ENCODE data around the gene TUBD1. TPM values are rescaled to one million over a fixed set of nuclear protein-coding genes. Genes with fewer than 3 reads are reported as not detected.
"Not testable (repeated sequence)": the region's sequence is repeated elsewhere in the genome, so short reads cannot be mapped to it uniquely, and the experiment has no call there.

TUBD1 gene
- polyA plus RNA-seq, 3 donors: 2.9 to 7.3 (median 3.9) TPM

DNA sequence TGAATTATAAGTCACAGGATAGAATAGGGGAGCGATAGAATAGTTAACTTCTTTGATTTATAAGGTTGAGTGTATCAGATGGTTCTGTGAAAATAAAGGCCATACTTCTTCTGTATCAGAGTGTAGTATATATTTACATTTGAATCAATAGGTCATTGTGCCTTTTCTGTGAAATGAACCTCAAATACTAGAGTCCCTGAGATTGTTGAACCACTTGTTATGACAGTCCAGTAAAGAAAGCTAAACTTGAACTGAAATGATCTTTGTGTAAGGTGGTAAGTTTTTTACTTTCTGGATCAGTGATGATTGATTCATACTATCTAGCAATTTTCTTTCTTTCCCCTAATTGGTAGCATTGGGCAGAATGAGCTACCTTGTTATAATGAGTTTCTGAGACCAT is 40.6 kb upstream of the TUBD1 start:
- H4K20me1 ChIP-seq (ENCODE audit: insufficient read depth, low read length); H3K9me3 ChIP-seq (replicated peaks in 1 of 2; ENCODE audit: control insufficient read depth in 1 of 2, insufficient read depth in 1 of 2, low read length in 2 of 2); H2AFZ ChIP-seq (ENCODE audit: insufficient read depth, low read depth, low read length, poor library complexity, severe bottlenecking); H3K4me3 Mint-ChIP-seq; H3K4me3 ChIP-seq (replicated peaks in 1 of 3; ENCODE audit: low read depth in 2 of 3, low read length in 3 of 3); H3K27ac Mint-ChIP-seq; H3K4me1 ChIP-seq (ENCODE audit: control insufficient read depth in 1 of 2, insufficient read depth in 2 of 2, low read length in 2 of 2); H3K9me3 Mint-ChIP-seq; H3K27ac ChIP-seq (ENCODE audit: low read depth in 1 of 2, low read length in 2 of 2); H3K79me2 ChIP-seq (ENCODE audit: insufficient read depth, low read length); H3K9ac ChIP-seq (ENCODE audit: insufficient read depth, low read length, poor library complexity, severe bottlenecking); H3K27me3 ChIP-seq (ENCODE audit: control insufficient read depth in 2 of 2, insufficient read depth in 2 of 2, low read length in 2 of 2); DNase-seq; H3K27me3 Mint-ChIP-seq (ENCODE audit: low read depth in 3 of 3); H3K4me2 ChIP-seq (replicated peaks; ENCODE audit: extremely low read depth, low read length, poor library complexity, severe bottlenecking); intact Hi-C loops (cut with micrococcal nuclease): not testable (repeated sequence)
- H3K4me1 Mint-ChIP-seq: peaks cover 10% of the 10 kb centered on the region
- no CpG with 5 or more reads among the region's 1 CpG for WGBS (ENCODE audit: insufficient coverage)
- H3K36me3 Mint-ChIP-seq: peaks cover 86 to 94% of the 10 kb centered on the region in 2 donors
- H3K36me3 ChIP-seq (replicated peaks in 1 of 2; ENCODE audit: control insufficient read depth in 1 of 2, insufficient read depth in 2 of 2, low read length in 2 of 2): peaks cover 66 to 99% of the 10 kb centered on the region in 2 donors

DNA sequence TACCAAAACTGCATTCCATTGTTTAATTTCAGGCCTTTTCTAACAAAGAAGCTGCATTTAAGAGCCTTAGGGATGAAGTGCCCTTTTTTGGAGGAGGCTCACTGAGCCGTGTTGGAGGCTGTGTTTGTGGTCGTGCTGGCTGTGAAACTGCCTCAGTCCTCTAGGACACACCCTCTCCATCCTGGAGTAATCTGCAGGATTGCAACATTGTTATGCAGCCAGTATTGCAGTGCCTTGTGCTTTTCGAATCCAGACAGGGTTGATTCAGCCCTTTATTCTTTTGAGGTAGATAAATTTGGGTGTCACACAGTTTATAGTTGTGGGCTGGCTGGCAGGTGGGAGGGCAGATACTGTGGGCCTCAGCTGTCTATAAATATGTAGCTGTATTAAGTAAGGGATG is 38.0 kb upstream of the TUBD1 start:
- H3K4me3 ChIP-seq (replicated peaks in 1 of 3; ENCODE audit: low read depth in 2 of 3, low read length in 3 of 3); intact Hi-C loops (cut with micrococcal nuclease); H3K79me2 ChIP-seq (ENCODE audit: insufficient read depth, low read length); H3K4me1 ChIP-seq (ENCODE audit: control insufficient read depth in 1 of 2, insufficient read depth in 2 of 2, low read length in 2 of 2); H3K9me3 Mint-ChIP-seq; DNase-seq; H2AFZ ChIP-seq (ENCODE audit: insufficient read depth, low read depth, low read length, poor library complexity, severe bottlenecking); H4K20me1 ChIP-seq (ENCODE audit: insufficient read depth, low read length); H3K9me3 ChIP-seq (replicated peaks in 1 of 2; ENCODE audit: control insufficient read depth in 1 of 2, insufficient read depth in 1 of 2, low read length in 2 of 2); H3K4me2 ChIP-seq (replicated peaks; ENCODE audit: extremely low read depth, low read length, poor library complexity, severe bottlenecking); H3K27me3 Mint-ChIP-seq (ENCODE audit: low read depth in 3 of 3); H3K9ac ChIP-seq (ENCODE audit: insufficient read depth, low read length, poor library complexity, severe bottlenecking); H3K27me3 ChIP-seq (ENCODE audit: control insufficient read depth in 2 of 2, insufficient read depth in 2 of 2, low read length in 2 of 2); H3K4me3 Mint-ChIP-seq; H3K27ac ChIP-seq (ENCODE audit: low read depth in 1 of 2, low read length in 2 of 2): not testable (repeated sequence)
- H3K36me3 Mint-ChIP-seq: peaks cover 80 to 92% of the 10 kb centered on the region in 2 donors
- peaks cover 63 to 99% of the 10 kb centered on the region in 2 donors for H3K36me3 ChIP-seq (replicated peaks in 1 of 2; ENCODE audit: control insufficient read depth in 1 of 2, insufficient read depth in 2 of 2, low read length in 2 of 2)
- H3K27ac Mint-ChIP-seq: peak overlapping the region in 3 of 7 donors; percentile 60 to 65 (median 63)
- 29% methylated on average over 1 of the region's 3 CpGs for WGBS (ENCODE audit: insufficient coverage)
- H3K4me1 Mint-ChIP-seq: peaks cover 10% of the 10 kb centered on the region

DNA sequence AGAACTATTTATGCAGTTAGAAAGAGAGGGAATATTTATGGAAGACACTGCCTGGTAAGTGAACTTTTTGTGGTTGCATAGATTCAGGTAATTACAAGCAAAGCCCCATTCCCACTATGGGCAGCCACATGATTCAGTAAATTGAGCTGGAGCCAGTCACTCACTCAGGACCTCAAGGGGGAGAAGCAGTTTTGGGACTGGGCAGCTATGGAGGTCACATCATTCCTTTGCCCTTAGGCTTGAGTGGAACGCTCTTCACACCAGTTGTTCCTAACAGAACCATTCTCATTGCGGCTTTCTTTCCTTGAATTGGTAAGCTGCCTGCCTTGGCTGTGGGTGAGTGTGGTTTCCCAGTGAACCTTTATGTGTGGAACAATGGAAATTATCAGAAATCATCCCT is 37.4 kb upstream of the TUBD1 start:
- WGBS (ENCODE audit: insufficient coverage): no CpG with 5 or more reads among the region's 2 CpGs
- H3K36me3 ChIP-seq (replicated peaks in 1 of 2; ENCODE audit: control insufficient read depth in 1 of 2, insufficient read depth in 2 of 2, low read length in 2 of 2): peaks cover 64 to 99% of the 10 kb centered on the region in 2 donors
- H3K27ac Mint-ChIP-seq; H3K27me3 Mint-ChIP-seq (ENCODE audit: low read depth in 3 of 3); DNase-seq; H3K9me3 ChIP-seq (replicated peaks in 1 of 2; ENCODE audit: control insufficient read depth in 1 of 2, insufficient read depth in 1 of 2, low read length in 2 of 2); H3K4me3 Mint-ChIP-seq; H3K9me3 Mint-ChIP-seq; H3K4me1 ChIP-seq (ENCODE audit: control insufficient read depth in 1 of 2, insufficient read depth in 2 of 2, low read length in 2 of 2); H4K20me1 ChIP-seq (ENCODE audit: insufficient read depth, low read length); H3K9ac ChIP-seq (ENCODE audit: insufficient read depth, low read length, poor library complexity, severe bottlenecking); H3K4me3 ChIP-seq (replicated peaks in 1 of 3; ENCODE audit: low read depth in 2 of 3, low read length in 3 of 3); H3K27ac ChIP-seq (ENCODE audit: low read depth in 1 of 2, low read length in 2 of 2); H2AFZ ChIP-seq (ENCODE audit: insufficient read depth, low read depth, low read length, poor library complexity, severe bottlenecking); H3K79me2 ChIP-seq (ENCODE audit: insufficient read depth, low read length); H3K4me2 ChIP-seq (replicated peaks; ENCODE audit: extremely low read depth, low read length, poor library complexity, severe bottlenecking); H3K27me3 ChIP-seq (ENCODE audit: control insufficient read depth in 2 of 2, insufficient read depth in 2 of 2, low read length in 2 of 2); intact Hi-C loops (cut with micrococcal nuclease): not testable (repeated sequence)
- H3K36me3 Mint-ChIP-seq: peaks cover 85 to 93% of the 10 kb centered on the region in 2 donors
- H3K4me1 Mint-ChIP-seq: peaks cover 10% of the 10 kb centered on the region

DNA sequence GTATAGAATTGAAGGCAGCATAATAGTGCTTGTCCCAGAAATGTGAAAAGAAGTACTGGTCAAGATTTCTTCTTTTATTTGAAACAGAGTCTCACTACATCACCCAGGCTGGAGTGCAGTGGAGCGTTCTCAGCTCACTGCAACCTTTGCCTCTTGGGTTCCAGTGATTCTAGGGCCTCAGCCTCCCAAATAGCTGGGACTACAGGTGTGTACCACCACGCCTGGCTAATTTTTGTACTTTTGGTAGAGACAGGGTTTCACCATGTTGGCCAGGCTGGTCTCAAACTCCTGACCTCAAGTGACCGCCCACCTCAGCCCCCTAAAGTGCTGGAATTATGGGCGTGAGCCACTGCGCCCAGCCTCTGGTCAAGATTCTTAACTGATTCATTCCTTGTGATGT is 27.9 kb upstream of the TUBD1 start:
- not testable (repeated sequence) for H3K27ac ChIP-seq (ENCODE audit: low read depth in 1 of 2, low read length in 2 of 2); H3K4me2 ChIP-seq (replicated peaks; ENCODE audit: extremely low read depth, low read length, poor library complexity, severe bottlenecking); DNase-seq; H3K9ac ChIP-seq (ENCODE audit: insufficient read depth, low read length, poor library complexity, severe bottlenecking); H3K4me1 ChIP-seq (ENCODE audit: control insufficient read depth in 1 of 2, insufficient read depth in 2 of 2, low read length in 2 of 2); H3K9me3 ChIP-seq (replicated peaks in 1 of 2; ENCODE audit: control insufficient read depth in 1 of 2, insufficient read depth in 1 of 2, low read length in 2 of 2); H3K27ac Mint-ChIP-seq; H3K4me1 Mint-ChIP-seq; H2AFZ ChIP-seq (ENCODE audit: insufficient read depth, low read depth, low read length, poor library complexity, severe bottlenecking); H3K79me2 ChIP-seq (ENCODE audit: insufficient read depth, low read length); H4K20me1 ChIP-seq (ENCODE audit: insufficient read depth, low read length); H3K4me3 Mint-ChIP-seq; H3K4me3 ChIP-seq (replicated peaks in 1 of 3; ENCODE audit: low read depth in 2 of 3, low read length in 3 of 3); H3K27me3 ChIP-seq (ENCODE audit: control insufficient read depth in 2 of 2, insufficient read depth in 2 of 2, low read length in 2 of 2); H3K27me3 Mint-ChIP-seq (ENCODE audit: low read depth in 3 of 3); H3K9me3 Mint-ChIP-seq
- 95% methylated on average over 4 of the region's 5 CpGs for WGBS (ENCODE audit: insufficient coverage)
- peaks cover 59 to 92% of the 10 kb centered on the region in 2 donors for H3K36me3 Mint-ChIP-seq
- peaks cover 66 to 91% of the 10 kb centered on the region in 2 donors for H3K36me3 ChIP-seq (replicated peaks in 1 of 2; ENCODE audit: control insufficient read depth in 1 of 2, insufficient read depth in 2 of 2, low read length in 2 of 2)
- intact Hi-C loops (cut with micrococcal nuclease): loop anchor here in 1 of 2 donors (10.0 kb wide), 1 partner anchor 144 kb away; no protein-coding TSS in a partner anchor
